Measurements from ENCODE around the gene UBL3.

Gene UBL3, protein sequence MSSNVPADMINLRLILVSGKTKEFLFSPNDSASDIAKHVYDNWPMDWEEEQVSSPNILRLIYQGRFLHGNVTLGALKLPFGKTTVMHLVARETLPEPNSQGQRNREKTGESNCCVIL

GRCh38 chr13:29850213-29850898, at the start of gene UBL3:
UBL3 (minus strand) TSS chr13:29850617; CDS start chr13:29849538, 1,079 bp downstream.
- DNase-seq = peak; percentile 88

DNA sequence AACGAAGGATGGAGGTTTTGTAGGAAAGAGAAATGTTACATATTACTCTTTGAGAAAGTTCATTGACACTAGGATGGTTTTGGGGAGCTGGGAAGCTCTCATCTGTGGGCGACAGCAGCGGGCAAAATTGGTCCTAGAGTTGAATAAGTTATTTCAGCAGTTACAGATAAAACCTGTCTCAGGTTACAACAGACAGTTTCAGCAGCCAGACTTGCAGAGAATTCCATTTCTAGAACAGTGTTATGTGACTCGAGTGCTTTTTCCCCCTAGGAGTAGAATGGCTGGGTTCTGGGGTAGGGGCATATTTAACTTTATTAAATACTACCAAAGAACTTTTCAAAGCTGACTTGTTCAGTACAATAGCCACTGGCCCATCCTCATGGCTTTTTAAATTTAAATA, 46.7 kb upstream of the UBL3 start:
- DNase-seq = no peak

GRCh38 chr13:29893438-29893837, 43.0 kb upstream of the UBL3 start:
- DNase-seq = no peak

- no peak for DNase-seq
Measured at GRCh38 chr13:29892151-29892550, 41.7 kb upstream of the UBL3 start.

DNA sequence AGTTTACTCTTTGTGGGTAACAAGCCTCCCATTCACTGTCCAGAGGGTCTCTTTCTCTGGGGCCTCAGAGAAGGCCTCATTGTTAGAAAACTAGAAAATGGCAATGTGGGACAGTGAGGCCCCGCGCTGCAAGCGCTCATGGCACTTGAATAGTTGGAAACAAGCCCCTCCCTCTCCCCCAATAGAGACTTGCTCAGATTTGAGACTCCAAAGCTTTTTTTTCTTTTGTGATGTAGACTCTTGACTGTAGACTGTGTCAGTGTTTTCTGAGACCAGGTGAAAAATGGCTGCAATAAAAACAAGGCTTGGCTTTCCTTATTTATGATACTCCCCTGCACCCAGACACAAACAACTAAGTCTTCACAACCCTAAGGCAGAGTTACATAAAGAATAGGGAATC, 38.7 kb upstream of the UBL3 start:
- no peak for DNase-seq

GRCh38 chr13:29888306-29888705, 37.9 kb upstream of the UBL3 start:
- DNase-seq = peak; percentile 7

DNA sequence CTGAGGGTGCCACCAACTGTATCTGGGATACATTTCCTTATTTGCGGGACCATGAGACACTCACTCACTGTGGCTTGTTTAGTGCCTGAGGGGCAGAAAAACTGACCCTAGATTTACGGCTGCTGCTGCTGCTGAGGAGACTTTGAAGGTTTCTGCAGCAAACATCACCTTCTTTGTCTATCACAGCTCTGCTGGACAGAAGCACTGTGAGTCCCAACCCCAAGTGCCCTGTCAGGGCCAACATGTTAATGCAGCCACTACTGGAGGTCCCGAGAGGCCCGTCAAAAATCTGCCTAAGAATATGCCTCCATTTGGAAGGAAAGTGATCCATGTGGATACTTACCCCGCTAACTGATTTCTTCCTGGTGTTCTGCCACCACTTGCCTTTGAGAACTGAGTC, 37.3 kb upstream of the UBL3 start:
- no peak for DNase-seq

- DNase-seq = no peak
Measured at GRCh38 chr13:29887030-29887557, 36.7 kb upstream of the UBL3 start.

- DNase-seq = no peak
Measured at GRCh38 chr13:29886446-29886845, 36.0 kb upstream of the UBL3 start.

GRCh38 chr13:29885989-29886388, 35.6 kb upstream of the UBL3 start:
- no peak for DNase-seq

DNA sequence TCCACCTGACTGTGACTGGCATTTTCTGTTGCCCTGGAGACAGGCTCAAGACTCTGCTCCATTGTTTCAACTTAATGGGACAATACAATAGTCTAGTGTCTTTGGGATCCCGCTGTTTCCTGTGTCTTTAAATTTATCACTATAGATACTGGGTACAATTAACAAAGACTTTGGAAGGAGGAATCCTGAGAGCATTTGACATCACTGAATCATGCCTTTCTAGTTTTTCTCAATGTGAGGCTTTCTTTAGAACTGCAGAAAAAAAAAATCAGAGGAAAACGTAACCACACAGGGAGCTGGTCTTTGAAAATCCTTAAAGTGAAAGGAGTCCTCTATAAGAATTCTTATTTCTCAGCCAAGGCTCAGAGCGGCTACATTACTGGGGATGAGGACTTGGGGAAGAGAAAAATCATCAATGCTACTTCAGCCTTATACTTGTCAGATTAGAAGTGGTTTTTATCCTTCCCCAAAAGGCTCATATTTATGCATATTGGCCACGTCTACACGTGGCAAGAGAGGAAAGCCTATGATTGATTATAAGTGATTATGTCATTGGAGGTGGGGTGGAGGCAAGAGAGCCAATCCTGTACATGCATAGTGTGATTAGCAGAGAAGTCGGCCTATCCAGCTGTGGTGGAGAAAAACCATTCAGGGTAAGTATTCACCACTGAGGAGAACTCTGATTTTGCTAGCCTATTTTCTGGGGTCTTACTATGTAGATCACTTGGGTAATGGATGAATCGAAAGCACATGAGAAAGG, 34.4 kb upstream of the UBL3 start:
- no peak for DNase-seq

- no peak for DNase-seq
Measured at GRCh38 chr13:29883941-29884518, 33.6 kb upstream of the UBL3 start.

- no peak for DNase-seq
Measured at GRCh38 chr13:29882076-29882475, 31.7 kb upstream of the UBL3 start.

GRCh38 chr13:29878101-29878500, 27.7 kb upstream of the UBL3 start:
- no peak for DNase-seq

DNA sequence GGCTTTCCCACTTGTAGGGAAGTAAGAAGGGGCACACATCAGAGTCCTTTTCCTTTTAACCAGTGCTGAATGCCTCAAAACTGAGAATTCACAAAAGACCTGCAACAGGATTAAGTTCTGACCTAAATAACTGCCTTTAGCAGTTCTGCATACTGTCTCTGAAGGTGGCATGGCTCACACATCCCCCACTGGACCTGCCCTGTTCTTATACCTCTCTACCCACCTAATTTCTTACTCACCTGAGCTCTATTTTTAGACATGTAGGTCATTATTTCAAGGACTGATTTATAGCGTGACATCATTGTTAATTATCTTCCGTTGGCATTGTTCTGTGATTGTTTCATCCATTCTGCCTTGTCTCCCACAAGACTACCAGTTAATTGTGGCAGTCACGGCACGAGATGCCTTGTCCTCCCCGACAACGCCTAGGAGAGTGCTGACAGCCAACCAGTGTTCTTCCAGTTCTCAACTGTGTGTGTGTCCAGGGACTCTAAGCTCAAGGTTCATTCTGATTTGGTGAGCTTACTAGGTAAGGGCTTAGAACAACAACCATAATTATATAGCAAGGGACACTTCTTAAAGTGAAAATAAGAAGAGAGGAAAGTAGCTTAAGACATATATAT, 27.1 kb upstream of the UBL3 start:
- DNase-seq = no peak

DNA sequence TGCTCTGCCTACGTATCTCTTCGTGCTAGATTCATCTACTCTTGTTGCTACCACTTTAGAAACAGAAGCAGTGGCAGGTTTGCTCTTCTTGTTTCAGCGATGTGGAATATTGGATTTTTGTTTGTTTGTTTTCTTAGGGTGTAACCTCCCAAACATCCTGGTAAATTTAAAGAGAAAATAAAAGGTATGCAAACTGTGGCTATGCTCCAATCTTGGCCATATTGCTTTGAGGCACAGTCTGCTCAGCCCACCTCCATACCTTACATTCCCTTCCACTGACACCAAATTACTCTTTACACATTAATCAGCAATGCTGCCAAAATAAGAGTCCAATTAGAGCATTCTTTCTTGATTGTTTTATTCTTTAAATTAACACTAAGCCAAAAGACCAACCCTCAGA, 25.2 kb upstream of the UBL3 start:
- no peak for DNase-seq

GRCh38 chr13:29868581-29868980, 18.2 kb upstream of the UBL3 start:
- no peak for DNase-seq

- no peak for DNase-seq
Measured at GRCh38 chr13:29865934-29866333, 15.5 kb upstream of the UBL3 start.

DNA sequence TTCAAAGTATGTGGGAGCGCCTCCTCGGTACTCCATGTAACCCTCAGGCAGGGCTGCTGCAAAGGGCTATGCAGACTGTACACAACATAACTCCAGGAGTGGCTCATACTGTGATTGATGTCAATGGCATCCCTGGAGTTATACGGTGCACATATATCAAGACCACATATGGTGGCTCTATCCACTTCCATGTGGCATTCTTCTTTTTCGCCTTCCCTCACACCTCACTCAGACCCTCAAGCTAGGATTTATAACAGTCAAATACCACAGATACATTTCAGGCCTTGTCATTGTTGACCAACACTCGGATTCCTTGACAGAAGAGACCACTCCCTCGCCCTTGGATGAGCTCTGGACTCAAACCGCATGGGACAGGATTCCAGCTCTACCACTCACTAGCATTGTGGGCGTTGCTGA, 11.3 kb upstream of the UBL3 start:
- no peak for DNase-seq

DNA sequence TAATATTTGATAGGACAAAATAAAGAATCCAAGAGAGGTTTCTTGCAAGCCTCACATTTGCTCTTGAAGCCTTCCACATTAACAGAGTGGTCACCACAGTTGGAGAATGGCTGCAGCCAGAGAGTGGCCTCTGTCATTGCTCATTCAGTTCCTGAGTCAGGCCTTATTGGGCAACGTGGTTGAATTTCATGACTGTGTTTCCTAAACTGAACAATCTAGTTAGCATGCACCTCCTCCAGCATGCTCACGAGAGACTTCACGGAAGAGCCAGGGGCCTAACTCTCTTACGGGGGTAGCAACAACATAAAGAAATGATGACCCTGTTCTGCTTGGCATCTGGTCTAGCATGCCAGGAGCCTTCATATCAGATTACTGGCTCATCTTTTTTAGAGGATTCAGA, 9.6 kb upstream of the UBL3 start:
- peak; percentile 39 for DNase-seq

DNA sequence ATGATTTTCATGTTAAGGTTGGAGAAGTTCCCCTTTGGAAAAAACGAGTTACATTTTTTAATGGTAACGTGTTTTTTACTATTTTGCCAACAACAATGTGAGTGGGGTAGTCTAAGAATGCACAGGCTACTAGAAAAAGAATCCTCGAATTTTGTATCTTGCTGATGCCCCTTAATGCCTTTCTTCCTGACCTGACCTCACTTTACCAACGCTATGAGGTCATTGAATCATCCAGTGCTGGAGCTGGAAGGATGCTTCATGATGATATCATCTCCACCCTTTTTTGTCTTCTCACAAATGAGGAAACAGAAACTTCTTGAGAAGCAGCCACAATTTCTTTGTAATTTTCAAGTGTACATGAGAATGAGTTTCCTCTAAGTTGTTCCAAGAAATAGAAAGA, 8.2 kb upstream of the UBL3 start:
- DNase-seq = peak; percentile 68

DNA sequence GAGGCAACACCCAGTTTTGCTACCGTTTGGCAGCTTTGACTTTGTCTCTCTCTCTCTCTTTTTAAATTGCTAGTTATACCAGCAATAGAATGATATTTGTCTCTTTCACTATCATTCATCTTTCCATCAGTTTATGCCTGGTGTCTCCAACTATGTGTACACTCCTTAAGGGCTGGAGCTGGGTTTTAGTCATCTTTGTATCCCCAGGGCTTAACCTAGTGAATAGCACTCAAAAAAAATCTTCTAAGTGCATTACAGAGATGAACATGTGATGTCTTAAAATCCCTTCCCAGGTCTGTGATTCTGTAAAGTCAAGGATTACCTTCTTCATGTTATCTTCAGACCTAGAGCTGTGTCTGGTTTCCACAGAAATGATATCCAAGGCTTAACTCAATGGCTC, 7.8 kb upstream of the UBL3 start:
- DNase-seq = no peak

GRCh38 chr13:29857085-29857484, 6.7 kb upstream of the UBL3 start:
- DNase-seq = no peak

Data from MV-4-11 (cell line).